ENCODE data around the gene RARRES1.
"Not testable (repeated sequence)": the region's sequence is repeated elsewhere in the genome, so short reads cannot be mapped to it uniquely, and the experiment has no call there.

Gene RARRES1

DNA sequence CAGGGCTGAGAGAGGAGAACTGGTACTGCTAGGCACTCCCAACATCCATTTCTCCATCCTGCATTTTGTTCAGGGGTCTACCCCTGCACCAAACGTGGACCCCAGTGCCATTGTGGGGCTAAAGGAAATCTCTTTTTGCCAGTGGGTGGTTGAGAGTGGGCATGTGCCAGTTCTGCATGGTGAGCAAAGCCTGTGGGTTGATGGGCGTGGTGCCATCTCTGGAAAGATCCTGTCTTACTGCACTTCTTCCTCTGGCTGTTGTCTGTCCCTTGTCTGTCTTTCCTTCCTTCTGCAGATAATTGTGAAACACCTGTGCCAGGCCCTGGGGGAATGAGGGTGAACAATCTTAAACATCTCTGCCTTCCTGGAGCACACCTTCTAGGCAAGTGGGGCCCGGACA lies 1.4 kb upstream of the RARRES1 start:
- no peak for DNase-seq

- no peak for DNase-seq
These were observed 571 bp upstream of the RARRES1 start for GRCh38 chr3:158732856-158733200.

- no peak for DNase-seq
These were observed 771 bp downstream of the RARRES1 start for GRCh38 chr3:158731486-158731885.

GRCh38 chr3:158728851-158729250 lies 3.4 kb downstream of the RARRES1 start:
- DNase-seq, result no peak

DNA sequence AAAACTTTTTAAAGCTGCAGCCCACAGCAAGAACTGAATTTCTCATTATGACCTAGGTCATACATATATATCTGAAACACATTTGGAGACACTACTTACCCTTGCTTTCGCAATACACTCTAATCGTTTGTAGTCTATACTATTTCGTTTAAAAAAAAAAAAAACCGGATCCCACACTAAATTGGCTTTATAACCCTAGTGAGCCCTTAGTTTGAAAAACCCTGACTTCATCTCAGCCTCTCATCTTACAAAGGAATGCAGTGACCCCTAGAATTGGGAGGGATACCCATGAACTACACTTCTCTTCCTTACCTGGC lies 4.2 kb downstream of the RARRES1 start:
- DNase-seq, result no peak

- peak; percentile 88 for DNase-seq
These were observed 4.8 kb downstream of the RARRES1 start for GRCh38 chr3:158727206-158728060.

- DNase-seq, result peak; percentile 68
These were observed 6.8 kb downstream of the RARRES1 start for GRCh38 chr3:158725348-158726011.

DNA sequence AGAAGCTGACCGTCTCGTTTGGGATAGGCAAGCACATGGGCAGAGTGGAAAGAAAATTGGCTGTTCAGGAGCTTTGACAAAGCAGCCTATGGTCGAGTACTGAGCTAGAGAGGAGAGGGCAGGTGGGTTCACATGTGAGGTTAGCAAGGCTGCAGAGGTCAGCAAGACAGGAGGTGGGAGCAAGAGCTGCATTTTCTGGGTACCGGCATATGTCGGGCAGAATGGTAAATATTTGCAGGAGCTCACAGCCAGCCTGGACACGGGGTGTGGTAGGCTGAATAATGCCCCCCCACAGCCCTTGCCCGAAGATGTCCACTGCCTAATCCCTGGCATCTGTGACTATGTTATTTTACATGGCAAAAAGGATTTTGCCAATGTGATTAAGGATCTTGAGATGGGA lies 8.3 kb downstream of the RARRES1 start:
- no peak for DNase-seq

- DNase-seq, result no peak
These were observed 10.1 kb downstream of the RARRES1 start for GRCh38 chr3:158722108-158722507.

DNA sequence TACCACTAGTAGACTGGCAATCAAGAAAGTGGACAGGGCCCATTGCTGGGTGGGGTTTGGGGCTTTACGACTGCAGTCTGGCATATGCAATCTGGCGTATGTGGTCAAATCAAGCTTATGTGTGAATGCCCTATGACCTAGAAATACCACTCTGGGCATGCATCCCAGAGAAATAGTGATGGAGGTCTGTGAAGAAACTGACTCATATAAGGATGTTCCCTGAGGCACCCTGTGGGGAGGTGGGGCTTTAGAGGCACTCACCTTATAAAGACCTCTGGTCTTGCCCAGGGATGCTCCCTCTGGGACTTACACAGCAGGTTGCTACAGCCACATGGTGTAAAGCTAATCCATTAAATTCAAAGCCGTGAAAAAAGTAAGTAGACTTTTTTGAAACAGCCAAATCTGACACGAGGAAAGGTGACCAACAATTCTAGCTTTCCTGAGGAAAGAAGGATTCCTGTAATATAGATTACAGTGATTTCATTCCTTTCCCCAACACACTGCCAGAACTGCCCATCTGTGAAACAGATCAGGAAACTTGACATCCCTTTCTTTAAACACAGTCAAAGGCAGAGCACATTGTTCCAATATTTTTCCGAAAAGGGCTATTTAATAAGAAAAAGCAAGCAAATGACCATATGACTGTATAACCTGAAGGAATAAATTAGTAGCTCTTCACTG lies 13.6 kb downstream of the RARRES1 start:
- DNase-seq, result no peak

DNA sequence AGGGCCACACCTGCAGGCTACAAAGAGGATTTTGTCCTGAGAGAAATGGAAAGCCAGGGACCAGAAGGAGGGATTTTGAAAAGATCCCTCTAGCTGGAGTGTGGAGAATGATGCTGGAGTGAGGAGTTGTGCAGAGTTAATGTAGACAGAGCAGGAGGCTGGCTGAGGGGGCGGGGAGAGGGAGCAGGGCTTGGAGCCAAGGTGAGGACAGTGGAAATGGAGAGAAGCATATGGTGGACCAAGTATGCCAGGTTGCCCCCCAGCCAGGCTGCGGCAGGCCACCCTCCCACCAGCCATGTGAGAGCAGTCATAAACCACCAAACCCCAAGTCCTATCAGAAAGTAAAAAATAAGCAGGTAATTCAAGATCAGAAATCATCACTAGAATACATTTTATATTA lies 14.7 kb downstream of the RARRES1 start:
- no peak for DNase-seq

DNA sequence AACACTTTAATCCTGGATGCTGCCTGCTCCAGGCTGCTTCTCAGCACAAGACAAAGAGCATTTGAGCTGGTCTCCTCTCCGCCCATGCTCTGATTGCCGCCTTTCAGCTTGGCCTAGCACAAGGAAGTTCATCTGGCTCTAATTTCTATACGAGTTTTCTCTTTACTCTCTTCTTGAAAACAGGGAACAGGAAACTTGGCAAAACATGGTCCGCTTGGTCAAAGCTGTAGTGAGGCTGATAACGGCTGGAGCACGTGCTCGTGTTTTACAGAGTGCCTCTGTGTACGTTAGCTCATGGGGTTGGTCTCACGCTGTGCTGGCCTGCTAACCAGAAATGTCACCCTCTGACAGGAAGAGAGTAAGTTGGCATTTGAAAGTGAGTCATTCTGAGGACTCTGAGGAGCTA lies 19.2 kb downstream of the RARRES1 start:
- peak; percentile 88 for DNase-seq

- DNase-seq, result peak; percentile 30
These were observed 19.8 kb downstream of the RARRES1 start for GRCh38 chr3:158712443-158712842.

DNA sequence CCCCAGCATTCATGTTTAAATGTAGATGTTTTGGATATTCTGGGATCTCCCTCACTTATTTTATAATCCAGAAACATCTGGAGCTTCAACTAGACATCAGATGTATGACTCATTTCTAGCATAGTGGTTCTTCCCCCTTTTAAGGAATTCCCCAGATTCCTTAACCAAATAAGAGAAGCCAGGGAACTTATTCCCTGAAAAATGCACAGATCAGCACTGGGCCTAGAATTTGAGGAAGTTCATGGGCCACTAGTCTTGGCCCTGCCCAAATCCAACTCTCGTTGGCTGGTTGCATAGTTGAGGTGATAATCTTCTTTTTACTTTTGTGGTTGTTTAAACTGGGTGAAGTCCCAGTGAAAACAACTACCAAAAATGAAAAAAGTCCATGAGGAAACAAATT lies 20.4 kb downstream of the RARRES1 start:
- peak; percentile 87 for DNase-seq

GRCh38 chr3:158710601-158711000 lies 21.7 kb downstream of the RARRES1 start:
- DNase-seq, result no peak

DNA sequence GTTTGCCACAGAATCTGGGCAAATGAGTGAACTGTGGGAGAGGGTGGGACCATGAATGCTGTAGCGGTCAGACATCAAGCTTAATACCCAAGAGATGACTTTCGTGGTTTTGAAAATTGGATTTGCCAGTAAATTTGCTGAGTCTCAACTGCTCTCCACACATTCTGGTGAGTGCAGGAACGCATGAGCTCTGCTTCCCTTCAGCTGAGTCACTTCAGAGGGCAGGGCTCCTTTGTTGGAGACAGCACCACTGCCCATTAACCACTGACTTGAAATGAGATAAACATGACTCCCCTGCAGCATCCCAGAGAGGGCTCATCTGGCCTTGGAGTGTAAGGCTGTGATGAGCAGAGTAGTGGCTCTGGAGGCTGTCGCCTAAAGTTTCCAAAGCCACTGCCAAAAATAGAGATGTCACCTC lies 22.6 kb downstream of the RARRES1 start:
- peak; percentile 70 for DNase-seq

DNA sequence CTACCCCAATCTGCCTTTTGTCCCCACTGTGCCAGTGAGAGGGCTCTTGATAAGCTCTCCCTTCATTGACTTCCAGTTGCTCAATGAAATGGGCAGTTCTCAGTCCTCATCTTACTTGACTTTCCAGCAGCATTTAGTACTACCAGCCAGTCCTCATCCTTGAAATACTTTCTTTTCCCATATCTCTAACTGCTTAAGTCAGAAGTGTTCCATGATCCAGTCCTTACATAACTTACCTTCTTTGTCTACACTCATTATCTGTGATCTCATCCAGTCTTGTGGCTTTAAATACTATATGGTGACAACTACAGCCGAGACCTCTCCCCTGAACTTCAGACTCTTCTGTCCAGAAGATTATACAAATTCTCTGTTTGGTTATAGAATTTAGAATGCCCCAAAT lies 28.7 kb downstream of the RARRES1 start:
- no peak for DNase-seq

- no peak for DNase-seq
These were observed 29.3 kb downstream of the RARRES1 start for GRCh38 chr3:158702815-158703481.

- DNase-seq, result no peak
These were observed 30.7 kb downstream of the RARRES1 start for GRCh38 chr3:158701420-158702065.

- no peak for DNase-seq
These were observed 31.7 kb downstream of the RARRES1 start for GRCh38 chr3:158700559-158700958.

GRCh38 chr3:158696618-158697017 lies 35.6 kb downstream of the RARRES1 start:
- no peak for DNase-seq

- DNase-seq, result not testable (repeated sequence)
These were observed 38.3 kb downstream of the RARRES1 start for GRCh38 chr3:158693866-158694456.

GRCh38 chr3:158685159-158685558 lies 47.1 kb downstream of the RARRES1 start:
- DNase-seq, result no peak

All from suppressor macrophage treated with lipopolysaccharide for 4 hours (primary cell).